ENCODE results near the gene PTTG1IP.

The PTTG1IP gene

DNA sequence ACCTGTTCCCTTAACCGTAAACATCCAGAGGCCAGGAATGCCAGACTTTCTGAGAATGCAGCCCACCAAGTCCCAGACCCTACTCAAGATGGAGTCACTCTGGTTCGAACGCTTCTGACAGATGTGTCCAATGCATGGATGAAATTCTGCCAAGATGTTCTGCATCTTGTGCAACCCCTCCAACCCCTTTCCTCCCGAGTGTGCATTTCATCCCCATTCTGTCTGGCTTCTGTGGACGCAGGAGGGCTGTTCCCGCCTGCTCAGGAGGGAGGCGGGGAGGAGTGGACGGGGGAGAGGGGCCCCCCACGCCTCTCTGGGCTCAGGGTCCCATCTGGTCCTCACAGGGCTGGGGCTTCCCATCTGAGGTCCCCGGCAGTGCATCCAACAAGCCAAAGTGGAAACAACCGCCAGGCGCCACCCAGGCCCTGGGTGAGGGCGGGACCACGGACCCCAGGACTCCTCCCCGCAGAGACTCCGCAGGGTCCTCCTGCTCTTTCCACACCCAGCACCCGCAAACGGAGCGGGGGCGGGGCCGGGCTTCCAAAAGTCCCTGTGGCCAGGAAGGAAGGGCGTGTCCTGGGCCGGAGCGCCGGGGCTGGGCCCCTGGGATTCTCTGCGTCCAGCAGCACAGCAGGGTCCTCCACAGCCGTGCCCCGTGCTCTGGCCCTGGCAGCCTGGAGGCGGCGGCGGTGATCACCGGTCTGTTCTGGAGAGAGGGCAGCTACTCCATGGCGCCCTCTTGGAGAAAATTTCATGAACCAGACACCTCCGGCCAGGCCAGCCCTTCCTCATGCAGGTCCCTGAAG lies 27.9 kb downstream of the PTTG1IP start:
- Mint-ChIP-seq H3K4me3 (peak overlapping the region; percentile 44), H3K27me3 (peaks cover 23% of the 10 kb centered on the region), H3K9me3 (no peaks in the 10 kb centered on the region), H3K36me3 (ENCODE audit: insufficient read depth) (peaks cover 12% of the 10 kb centered on the region), H3K4me1 (no peaks in the 10 kb centered on the region), H3K27ac (ENCODE audit: low read depth) (no peak overlapping the region)
- no peak for DNase-seq (ENCODE audit: low spot score in 2 of 2)
- peak; percentile 75 for ATAC-seq (replicated peaks; ENCODE audit: extremely low read depth, poor library complexity, severe bottlenecking)

DNA sequence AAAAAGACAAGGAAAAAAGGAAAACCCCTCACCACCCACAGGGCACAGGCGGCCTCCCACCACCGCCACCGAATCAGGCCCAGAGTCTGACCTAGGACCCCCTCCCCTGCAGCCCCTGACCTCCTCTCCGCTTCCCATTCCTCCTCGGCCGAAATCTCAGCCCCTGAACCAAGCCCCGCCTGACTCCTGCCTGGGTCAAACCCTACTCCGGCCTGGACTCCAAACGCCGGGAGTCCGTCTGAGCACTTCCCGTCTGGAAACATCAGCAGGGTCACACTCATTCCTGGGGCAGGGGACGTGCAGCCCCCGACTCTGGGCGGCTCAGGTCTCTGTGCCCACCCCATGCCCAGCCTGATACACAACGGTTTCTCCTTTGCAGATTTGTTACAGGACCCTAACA lies 29.2 kb downstream of the PTTG1IP start:
- peaks cover 28% of the 10 kb centered on the region for H3K27me3 Mint-ChIP-seq
- DNase-seq (ENCODE audit: low spot score in 2 of 2) (no peak), ATAC-seq (replicated peaks; ENCODE audit: extremely low read depth, poor library complexity, severe bottlenecking) (no peak)
- H3K9me3 Mint-ChIP-seq = no peaks in the 10 kb centered on the region
- peak overlapping the region; percentile 21 for H3K4me3 Mint-ChIP-seq
- no peaks in the 10 kb centered on the region for H3K4me1 Mint-ChIP-seq
- H3K27ac Mint-ChIP-seq (ENCODE audit: low read depth) = peak overlapping the region; percentile 55
- peaks cover 10% of the 10 kb centered on the region for H3K36me3 Mint-ChIP-seq (ENCODE audit: insufficient read depth)

DNA sequence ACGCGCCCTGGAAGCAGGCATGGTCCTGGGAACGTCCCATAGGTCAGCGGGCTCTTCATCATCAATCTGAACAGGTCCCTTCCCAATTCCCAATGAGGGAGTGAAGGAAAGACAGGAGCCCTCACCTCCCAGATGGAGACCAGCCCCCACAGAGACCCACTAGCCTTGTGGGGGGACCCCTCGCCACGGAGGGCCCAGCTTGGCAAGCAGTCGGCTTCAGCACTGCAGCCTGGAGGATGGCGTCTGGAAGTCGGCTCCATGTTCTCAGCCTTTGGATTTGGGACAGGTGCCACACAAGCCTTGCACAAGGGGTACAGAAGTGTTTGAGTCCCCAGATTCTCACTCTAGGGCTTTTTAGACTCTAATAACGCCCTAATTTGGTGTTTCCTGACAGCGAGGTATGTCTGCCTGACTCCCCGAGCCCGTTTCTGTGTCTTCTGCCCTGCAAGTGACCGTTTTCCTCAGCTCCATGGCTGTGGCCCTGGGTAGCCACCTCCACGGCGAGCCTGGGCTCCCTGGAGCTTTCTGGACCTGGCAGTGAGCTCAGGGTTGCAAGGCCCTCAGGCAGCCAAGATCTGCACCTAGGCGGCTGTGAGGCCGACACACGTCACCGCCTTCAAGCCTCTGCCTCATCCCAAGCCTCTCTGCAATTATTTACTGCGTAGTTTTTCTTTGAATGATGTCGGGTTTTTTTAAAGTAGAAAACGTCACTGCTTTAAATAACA lies 30.6 kb downstream of the PTTG1IP start:
- Mint-ChIP-seq H3K9me3 (no peaks in the 10 kb centered on the region), H3K4me3 (no peak overlapping the region), H3K4me1 (no peaks in the 10 kb centered on the region), H3K27me3 (peaks cover 28% of the 10 kb centered on the region), H3K36me3 (ENCODE audit: insufficient read depth) (peaks cover 9% of the 10 kb centered on the region), H3K27ac (ENCODE audit: low read depth) (peak overlapping the region; percentile 57)
- no peak for DNase-seq (ENCODE audit: low spot score in 2 of 2)
- no peak for ATAC-seq (replicated peaks; ENCODE audit: extremely low read depth, poor library complexity, severe bottlenecking)

DNA sequence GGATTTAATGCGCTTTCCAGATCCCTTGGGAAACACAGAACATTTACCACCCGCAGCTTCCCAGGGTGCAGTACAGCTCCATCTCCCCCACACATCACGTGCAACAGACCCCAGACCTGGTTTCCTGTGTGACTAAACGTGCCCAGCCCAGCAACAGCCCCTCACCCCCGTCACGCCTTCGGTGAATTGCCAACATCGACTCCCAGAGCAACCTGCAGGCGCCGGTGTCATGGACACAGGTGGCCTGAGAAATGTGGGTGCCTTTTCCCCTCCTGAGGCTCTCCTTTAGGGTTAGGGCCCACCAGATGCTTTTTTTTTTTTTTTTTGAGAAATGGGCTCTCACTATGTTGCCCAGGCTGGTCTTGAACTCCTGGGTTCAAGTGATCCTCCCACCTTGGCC lies 31.4 kb downstream of the PTTG1IP start:
- Mint-ChIP-seq H3K9me3 (no peaks in the 10 kb centered on the region), H3K36me3 (ENCODE audit: insufficient read depth) (peaks cover 6% of the 10 kb centered on the region), H3K4me3 (no peak overlapping the region), H3K27ac (ENCODE audit: low read depth) (no peak overlapping the region), H3K27me3 (peaks cover 28% of the 10 kb centered on the region), H3K4me1 (no peaks in the 10 kb centered on the region)
- ATAC-seq (replicated peaks; ENCODE audit: extremely low read depth, poor library complexity, severe bottlenecking) (no peak), DNase-seq (ENCODE audit: low spot score in 2 of 2) (no peak)

DNA sequence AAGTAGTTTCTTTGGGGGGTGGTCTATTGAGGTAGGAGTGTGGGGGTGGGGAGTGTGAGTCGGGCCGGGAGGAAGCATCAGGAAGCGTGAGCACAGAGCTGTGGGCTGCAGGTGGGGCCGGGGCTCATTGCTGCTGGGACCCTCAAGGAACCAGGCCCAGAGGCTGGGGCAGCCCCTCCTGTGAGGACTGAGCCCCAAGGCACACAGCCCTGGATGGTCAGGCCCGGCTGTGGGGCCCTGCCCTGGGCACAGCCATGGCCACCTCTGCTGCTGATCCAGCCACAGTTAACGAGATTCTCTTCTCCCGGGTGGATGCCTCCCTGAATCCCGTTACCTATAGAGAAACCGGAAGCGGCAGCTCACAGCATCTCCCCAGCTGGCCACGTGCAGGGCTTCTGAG lies 32.7 kb downstream of the PTTG1IP start:
- no peak for DNase-seq (ENCODE audit: low spot score in 2 of 2)
- no peaks in the 10 kb centered on the region for H3K9me3 Mint-ChIP-seq
- no peak overlapping the region for H3K27ac Mint-ChIP-seq (ENCODE audit: low read depth)
- H3K4me3 Mint-ChIP-seq = no peak overlapping the region
- ATAC-seq (replicated peaks; ENCODE audit: extremely low read depth, poor library complexity, severe bottlenecking) = no peak
- peaks cover 1% of the 10 kb centered on the region for H3K36me3 Mint-ChIP-seq (ENCODE audit: insufficient read depth)
- no peaks in the 10 kb centered on the region for H3K4me1 Mint-ChIP-seq
- H3K27me3 Mint-ChIP-seq = peaks cover 28% of the 10 kb centered on the region

DNA sequence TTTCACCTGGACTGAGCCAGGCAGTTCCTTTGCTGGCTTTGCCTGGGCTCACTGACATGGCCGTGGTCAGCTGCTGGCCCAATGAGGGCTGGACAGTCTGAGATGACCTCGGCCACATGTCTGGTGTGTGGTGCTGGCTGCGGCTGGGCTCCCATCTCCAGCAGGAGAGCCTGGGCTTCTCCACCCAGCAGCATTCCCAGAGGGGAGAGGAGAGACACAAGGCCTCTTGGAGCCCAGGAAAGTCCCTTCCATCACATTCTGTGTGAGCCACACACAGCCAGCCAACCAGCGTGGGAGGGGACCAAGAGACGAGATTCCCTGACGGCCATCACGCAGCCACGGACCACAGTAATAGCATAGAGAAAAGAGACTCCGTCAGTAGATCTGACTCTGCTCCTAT lies 34.5 kb downstream of the PTTG1IP start:
- ATAC-seq (replicated peaks; ENCODE audit: extremely low read depth, poor library complexity, severe bottlenecking) (no peak), DNase-seq (ENCODE audit: low spot score in 2 of 2) (no peak)
- Mint-ChIP-seq H3K27me3 (peaks cover 28% of the 10 kb centered on the region), H3K9me3 (no peaks in the 10 kb centered on the region), H3K4me3 (no peak overlapping the region), H3K36me3 (ENCODE audit: insufficient read depth) (peaks cover 1% of the 10 kb centered on the region), H3K4me1 (no peaks in the 10 kb centered on the region), H3K27ac (ENCODE audit: low read depth) (no peak overlapping the region)

DNA sequence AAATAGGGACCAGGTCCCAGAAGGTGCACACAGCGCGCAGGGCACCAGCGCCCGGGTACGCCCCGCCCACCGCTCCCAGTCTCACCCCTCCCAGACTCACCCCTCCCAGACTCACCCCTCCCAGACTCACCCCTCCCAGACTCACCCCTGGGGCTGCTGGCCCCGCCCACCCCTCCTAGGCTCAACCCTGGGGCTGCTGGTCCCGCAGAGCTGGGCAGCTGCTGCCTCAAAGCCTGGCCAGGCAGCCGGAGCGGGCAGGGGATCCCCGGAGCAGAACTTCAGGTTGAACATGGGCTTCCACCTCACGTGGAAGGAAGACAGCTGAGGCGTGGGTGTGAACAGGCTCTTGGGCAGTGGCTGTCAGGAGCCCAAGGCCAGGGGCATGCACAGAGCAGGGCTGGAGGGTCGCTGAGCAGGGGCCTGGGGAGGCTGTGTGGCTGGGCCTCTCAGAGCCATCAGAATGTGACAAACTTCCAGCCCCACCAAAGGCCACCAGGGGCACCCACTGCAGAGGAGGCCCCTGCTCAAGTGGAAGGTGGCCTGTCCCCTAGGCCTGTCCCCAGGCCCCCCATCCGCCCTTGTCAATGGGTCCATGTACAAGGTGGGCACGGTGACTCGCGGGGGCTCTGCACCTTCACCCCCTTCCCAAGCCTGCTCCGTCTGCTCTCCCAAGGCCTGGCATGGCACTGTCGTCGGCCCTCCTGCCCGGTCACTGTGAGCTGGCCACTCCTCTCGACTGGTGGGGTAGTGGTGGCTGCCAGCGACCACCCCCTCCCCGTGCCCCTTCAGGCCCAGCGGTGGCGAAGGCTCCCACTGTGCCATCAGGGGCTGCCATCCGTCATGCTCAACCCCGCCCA lies 35.2 kb downstream of the PTTG1IP start:
- H3K27ac Mint-ChIP-seq (ENCODE audit: low read depth) = no peak overlapping the region
- H3K4me3 Mint-ChIP-seq = no peak overlapping the region
- H3K27me3 Mint-ChIP-seq = peaks cover 28% of the 10 kb centered on the region
- H3K4me1 Mint-ChIP-seq = no peaks in the 10 kb centered on the region
- H3K36me3 Mint-ChIP-seq (ENCODE audit: insufficient read depth) = no peaks in the 10 kb centered on the region
- H3K9me3 Mint-ChIP-seq = no peaks in the 10 kb centered on the region
- DNase-seq (ENCODE audit: low spot score in 2 of 2) (no peak), ATAC-seq (replicated peaks; ENCODE audit: extremely low read depth, poor library complexity, severe bottlenecking) (no peak)

DNA sequence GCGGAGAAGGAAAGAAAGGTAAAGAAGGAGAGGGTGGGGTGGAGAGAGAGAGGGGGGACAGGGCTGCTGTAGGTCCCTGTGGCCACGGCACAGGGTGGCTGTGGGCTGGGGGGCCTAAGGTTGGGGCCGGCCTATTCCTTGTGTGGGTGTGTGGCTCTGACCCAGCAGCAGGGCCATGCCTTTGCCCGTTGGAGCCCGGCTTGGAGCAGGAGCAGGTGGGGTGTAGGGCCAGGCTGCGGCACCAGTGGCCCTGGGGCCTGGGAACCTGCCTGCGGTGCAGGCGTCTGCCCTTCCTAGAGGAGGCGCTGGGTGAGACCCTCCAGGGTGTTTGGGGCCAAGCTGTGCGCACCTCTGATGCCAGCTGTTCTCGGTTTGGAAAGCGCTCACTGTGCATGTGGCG lies 36.0 kb downstream of the PTTG1IP start:
- Mint-ChIP-seq H3K27me3 (peaks cover 25% of the 10 kb centered on the region), H3K4me1 (no peaks in the 10 kb centered on the region)
- ATAC-seq (replicated peaks; ENCODE audit: extremely low read depth, poor library complexity, severe bottlenecking) = no peak

DNA sequence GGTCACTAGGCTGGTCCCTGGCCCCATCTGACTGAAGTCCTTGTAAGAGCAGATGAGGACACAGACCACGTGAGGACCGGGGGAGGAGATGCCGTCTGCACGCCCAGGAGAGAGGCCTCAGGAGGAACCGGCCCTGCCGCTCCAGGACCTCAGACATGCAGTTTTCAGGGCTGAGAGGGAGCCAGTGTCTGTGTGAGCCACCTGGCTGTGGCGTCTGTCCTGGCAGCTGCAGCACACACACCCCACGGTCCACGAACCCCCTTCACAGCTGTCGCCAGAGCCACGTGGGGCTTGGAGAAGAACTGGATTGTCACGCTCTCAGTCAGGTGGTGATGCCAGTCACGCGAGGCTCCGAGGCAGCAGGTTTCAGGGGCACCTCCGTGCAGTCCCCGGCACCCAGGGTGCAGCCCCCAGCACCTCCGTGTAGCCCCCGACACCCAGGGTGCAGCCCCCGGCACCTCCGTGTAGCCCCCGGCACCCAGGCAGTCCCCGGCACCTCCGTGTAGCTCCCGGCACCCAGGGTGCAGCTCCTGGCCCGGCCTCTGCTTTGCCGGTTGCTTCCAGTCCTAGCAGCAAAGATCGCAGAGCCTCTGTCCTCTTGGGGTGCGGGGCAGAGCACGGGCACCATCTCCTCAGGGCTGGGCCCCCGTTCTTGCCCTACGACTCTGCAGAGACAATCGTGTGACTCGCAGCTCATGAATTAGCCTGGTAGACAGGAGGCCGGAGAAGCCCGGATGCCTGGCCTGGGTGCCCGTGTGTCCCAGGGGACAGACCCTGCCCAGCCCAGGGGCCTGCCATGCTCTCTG lies 36.6 kb downstream of the PTTG1IP start:
- Mint-ChIP-seq H3K4me1 (no peaks in the 10 kb centered on the region), H3K36me3 (ENCODE audit: insufficient read depth) (no peaks in the 10 kb centered on the region), H3K9me3 (no peaks in the 10 kb centered on the region), H3K27me3 (peaks cover 18% of the 10 kb centered on the region), H3K27ac (ENCODE audit: low read depth) (no peak overlapping the region), H3K4me3 (no peak overlapping the region)
- DNase-seq (ENCODE audit: low spot score in 2 of 2) (no peak), ATAC-seq (replicated peaks; ENCODE audit: extremely low read depth, poor library complexity, severe bottlenecking) (no peak)

More for the DNA sequence above, 36.0 kb downstream of the PTTG1IP start:
- Mint-ChIP-seq H3K36me3 (ENCODE audit: insufficient read depth) (no peaks in the 10 kb centered on the region), H3K27ac (ENCODE audit: low read depth) (no peak overlapping the region), H3K9me3 (no peaks in the 10 kb centered on the region), H3K4me3 (no peak overlapping the region)
- DNase-seq (ENCODE audit: low spot score in 2 of 2) = no peak

DNA sequence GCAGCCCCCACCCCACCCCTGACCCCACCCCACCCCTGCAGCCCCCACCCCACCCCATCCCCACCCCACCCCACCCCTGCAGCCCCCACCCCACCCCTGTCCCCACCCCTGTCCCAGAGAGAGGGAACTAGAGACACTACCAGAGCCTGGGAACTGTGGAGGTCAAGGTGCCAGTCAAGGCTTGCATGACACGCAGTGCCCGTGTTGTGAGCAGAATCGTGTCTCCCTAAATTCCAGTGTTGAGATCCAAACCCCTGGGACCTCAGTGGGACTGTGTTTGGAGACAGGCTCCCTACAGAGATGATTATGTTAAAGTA lies 37.2 kb downstream of the PTTG1IP start:
- Mint-ChIP-seq H3K36me3 (ENCODE audit: insufficient read depth) (no peaks in the 10 kb centered on the region), H3K9me3 (no peaks in the 10 kb centered on the region), H3K4me1 (peaks cover 1% of the 10 kb centered on the region), H3K4me3 (no peak overlapping the region), H3K27ac (ENCODE audit: low read depth) (no peak overlapping the region), H3K27me3 (peaks cover 13% of the 10 kb centered on the region)
- ATAC-seq (replicated peaks; ENCODE audit: extremely low read depth, poor library complexity, severe bottlenecking) = no peak
- no peak for DNase-seq (ENCODE audit: low spot score in 2 of 2)

DNA sequence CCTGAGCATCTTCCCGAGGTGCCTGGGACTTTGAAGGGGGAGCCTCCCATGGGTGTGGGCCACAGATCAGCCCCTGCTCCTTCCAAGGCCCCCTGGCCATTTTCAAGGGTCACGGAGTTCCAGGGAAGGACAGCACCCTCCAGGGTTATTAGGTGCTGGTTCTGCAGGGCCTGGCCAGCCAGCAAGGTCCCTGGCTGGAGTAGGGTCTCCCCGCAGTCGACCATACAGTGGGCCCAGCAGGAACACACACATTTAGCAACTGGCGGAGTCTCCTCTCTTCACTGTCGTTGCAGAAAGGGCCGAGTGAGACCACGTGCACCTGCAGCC lies 37.9 kb downstream of the PTTG1IP start:
- Mint-ChIP-seq H3K4me1 (peaks cover 6% of the 10 kb centered on the region), H3K27ac (ENCODE audit: low read depth) (no peak overlapping the region), H3K4me3 (no peak overlapping the region), H3K9me3 (no peaks in the 10 kb centered on the region), H3K27me3 (peaks cover 6% of the 10 kb centered on the region), H3K36me3 (ENCODE audit: insufficient read depth) (no peaks in the 10 kb centered on the region)
- ATAC-seq (replicated peaks; ENCODE audit: extremely low read depth, poor library complexity, severe bottlenecking) (no peak), DNase-seq (ENCODE audit: low spot score in 2 of 2) (no peak)

DNA sequence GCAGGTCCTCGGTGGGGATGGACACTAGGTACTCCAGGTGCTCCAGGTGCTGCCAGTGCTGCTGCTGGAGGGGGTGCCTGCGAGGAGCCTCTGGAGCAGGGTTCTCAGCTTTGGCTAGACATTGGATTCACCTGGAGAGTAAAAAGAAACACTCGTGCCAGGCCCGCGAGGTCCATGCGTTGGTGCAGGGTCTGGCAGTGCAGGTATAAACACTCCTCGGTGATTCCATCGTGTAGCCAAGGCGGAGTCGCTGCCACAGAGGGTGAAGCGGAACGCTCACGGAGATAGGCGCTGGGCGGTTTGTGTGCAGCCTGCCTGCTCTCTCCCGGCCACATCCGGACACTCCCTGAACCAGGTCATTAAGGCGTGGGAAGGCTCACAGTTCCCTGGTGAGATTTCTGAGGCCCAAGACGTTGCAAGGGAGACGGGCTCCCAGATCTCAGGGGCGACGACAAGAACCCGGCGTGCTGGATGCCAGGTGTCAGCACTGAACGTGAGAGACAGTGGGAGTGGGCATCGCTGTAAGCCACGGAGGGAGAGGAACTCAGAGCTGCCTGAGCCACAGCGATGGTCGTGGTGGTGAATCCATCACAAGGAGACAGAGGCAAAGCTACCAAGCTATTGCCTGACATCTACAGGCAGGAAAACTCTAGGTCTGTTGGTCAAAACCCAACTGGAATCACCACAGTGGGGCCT lies 38.4 kb downstream of the PTTG1IP start:
- Mint-ChIP-seq H3K4me1 (peaks cover 6% of the 10 kb centered on the region), H3K4me3 (no peak overlapping the region), H3K9me3 (no peaks in the 10 kb centered on the region), H3K36me3 (ENCODE audit: insufficient read depth) (no peaks in the 10 kb centered on the region), H3K27ac (ENCODE audit: low read depth) (no peak overlapping the region), H3K27me3 (peaks cover under 1% of the 10 kb centered on the region)
- DNase-seq (ENCODE audit: low spot score in 2 of 2) (no peak), ATAC-seq (replicated peaks; ENCODE audit: extremely low read depth, poor library complexity, severe bottlenecking) (no peak)

Measured in central memory CD8-positive, alpha-beta T cell (primary cell).